ENCODE measurements around the gene NPRL2.
A peak's percentile ranks its signal among the peaks of the same experiment; 100 is the strongest.

NPRL2 gene

GRCh38 chr3:50373146-50374051 is 22.8 kb upstream of the NPRL2 start:
- no peak for DNase-seq (ENCODE audit: low read depth, low spot score)
- no peak overlapping the region for H3K4me3 ChIP-seq (ENCODE audit: low read depth, low read length)
- in situ Hi-C loops (cut with HindIII; ENCODE audit: low sequenced_read_pairs) = no loop called here
- TF ChIP-seq CTCF (IDR thresholded peaks at IDR 0.05; ENCODE audit: low read depth, low read length) = no peak

GRCh38 chr3:50372349-50372748 is 21.8 kb upstream of the NPRL2 start:
- no peak overlapping the region for H3K4me3 ChIP-seq (ENCODE audit: low read depth, low read length)
- DNase-seq (ENCODE audit: low read depth, low spot score) = no peak
- in situ Hi-C loops (cut with HindIII; ENCODE audit: low sequenced_read_pairs) = no loop called here
- TF ChIP-seq CTCF (IDR thresholded peaks at IDR 0.05; ENCODE audit: low read depth, low read length) = no peak

- H3K4me3 ChIP-seq (ENCODE audit: low read depth, low read length) = no peak overlapping the region
- no peak for DNase-seq (ENCODE audit: low read depth, low spot score)
- in situ Hi-C loops (cut with HindIII; ENCODE audit: low sequenced_read_pairs) = no loop called here
- TF ChIP-seq CTCF (IDR thresholded peaks at IDR 0.05; ENCODE audit: low read depth, low read length) = no peak
Observed at GRCh38 chr3:50371133-50371685, 20.6 kb upstream of the NPRL2 start.

- no peak overlapping the region for H3K4me3 ChIP-seq (ENCODE audit: low read depth, low read length)
- peak; percentile 12 for TF ChIP-seq CTCF (IDR thresholded peaks at IDR 0.05; ENCODE audit: low read depth, low read length)
- in situ Hi-C loops (cut with HindIII; ENCODE audit: low sequenced_read_pairs) = no loop called here
- DNase-seq (ENCODE audit: low read depth, low spot score) = no peak
Observed at GRCh38 chr3:50370594-50370993, 20.0 kb upstream of the NPRL2 start.

- TF ChIP-seq CTCF (IDR thresholded peaks at IDR 0.05; ENCODE audit: low read depth, low read length) = no peak
- no peak for DNase-seq (ENCODE audit: low read depth, low spot score)
- in situ Hi-C loops (cut with HindIII; ENCODE audit: low sequenced_read_pairs) = no loop called here
- no peak overlapping the region for H3K4me3 ChIP-seq (ENCODE audit: low read depth, low read length)
Observed at GRCh38 chr3:50369012-50369670, 18.6 kb upstream of the NPRL2 start.

- in situ Hi-C loops (cut with HindIII; ENCODE audit: low sequenced_read_pairs) = no loop called here
Observed at GRCh38 chr3:50365842-50366220, 15.3 kb upstream of the NPRL2 start.

More at GRCh38 chr3:50365842-50366220, 15.3 kb upstream of the NPRL2 start:
- no peak for DNase-seq (ENCODE audit: low read depth, low spot score)
- TF ChIP-seq CTCF (IDR thresholded peaks at IDR 0.05; ENCODE audit: low read depth, low read length) = no peak
- no peak overlapping the region for H3K4me3 ChIP-seq (ENCODE audit: low read depth, low read length)

Data from astrocyte of the spinal cord (primary cell).